H9 (cell line): ENCODE data around the gene AURKA. TPM values are rescaled to one million over a fixed set of nuclear protein-coding genes. Genes with fewer than 3 reads are reported as not detected.

Experiments
- DNase-seq: peaks from one replicate; pipeline ENCODE4 v3.0.0-alpha.2; 2017
- H2AFZ ChIP-seq: one replicate; pipeline ENCODE4 v1.6.1; 2013; ENCODE audit warnings: mild to moderate bottlenecking, low read length, control low read depth, moderate library complexity
- H2AK5ac ChIP-seq: 2 replicates; pipeline ENCODE4 v1.6.1; 2013; ENCODE audit warnings: low read length, control low read depth, mixed read lengths; ENCODE audit not compliant: insufficient read length
- H2BK120ac ChIP-seq: one replicate; pipeline ENCODE4 v1.6.1; 2013; ENCODE audit warnings: low read depth, mild to moderate bottlenecking, low read length, control low read depth, inconsistent platforms; ENCODE audit not compliant: poor library complexity, severe bottlenecking
- H2BK12ac ChIP-seq: 2 replicates; pipeline ENCODE4 v1.6.1; 2013; ENCODE audit warnings: low read length, control low read depth, mixed read lengths, low read depth; ENCODE audit not compliant: insufficient read length
- H2BK15ac ChIP-seq: 2 replicates; pipeline ENCODE4 v1.6.1; 2013; ENCODE audit warnings: low read depth, low read length, control low read depth
- H2BK20ac ChIP-seq: one replicate; pipeline ENCODE4 v1.6.1; 2013; ENCODE audit warnings: low read depth, mild to moderate bottlenecking, low read length, control low read depth, inconsistent platforms; ENCODE audit not compliant: poor library complexity, severe bottlenecking
- H2BK5ac ChIP-seq: 2 replicates; pipeline ENCODE4 v1.6.1; 2013; ENCODE audit warnings: low read length, control low read depth, mixed read lengths; ENCODE audit not compliant: insufficient read length
- H3K14ac ChIP-seq: 2 replicates; pipeline ENCODE4 v1.6.1; 2013; ENCODE audit warnings: low read length, control low read depth; ENCODE audit not compliant: insufficient read depth
- H3K18ac ChIP-seq: 2 replicates; pipeline ENCODE4 v1.6.1; 2013; ENCODE audit warnings: low read depth, mild to moderate bottlenecking, mixed read lengths, low read length, control low read depth; ENCODE audit not compliant: insufficient read length
- H3K23ac ChIP-seq: 2 replicates; pipeline ENCODE4 v1.6.1; 2013; ENCODE audit warnings: low read length, control low read depth, mixed read lengths, low read depth; ENCODE audit not compliant: insufficient read length
- H3K23me2 ChIP-seq: 2 replicates; pipeline ENCODE4 v1.6.1; 2013; ENCODE audit warnings: low read depth, mild to moderate bottlenecking, mixed read lengths, low read length, control low read depth; ENCODE audit not compliant: insufficient read length, poor library complexity, severe bottlenecking
- H3K27ac ChIP-seq: 2 replicates; pipeline ENCODE4 v1.5.1; 2013; ENCODE audit warnings: low read length, control low read depth, mixed read lengths, low read depth; ENCODE audit not compliant: insufficient read length
- H3K27me3 ChIP-seq: 2 replicates; pipeline ENCODE4 v1.6.1; 2013; ENCODE audit warnings: low read length, control low read depth, inconsistent platforms; ENCODE audit not compliant: insufficient read depth
- H3K4ac ChIP-seq: 2 replicates; pipeline ENCODE4 v1.6.1; 2013; ENCODE audit warnings: low read depth, mild to moderate bottlenecking, control low read depth, inconsistent platforms, low read length, moderate library complexity
- H3K4me1 ChIP-seq: 2 replicates; pipeline ENCODE4 v1.6.1; 2013; ENCODE audit warnings: low read length, control low read depth, inconsistent platforms; ENCODE audit not compliant: insufficient read depth
- H3K4me2 ChIP-seq: 2 replicates; pipeline ENCODE4 v1.6.1; 2013; ENCODE audit warnings: low read length, control low read depth, mixed read lengths; ENCODE audit not compliant: insufficient read length, insufficient read depth
- H3K56ac ChIP-seq: 2 replicates; pipeline ENCODE4 v1.6.1; 2013; ENCODE audit warnings: low read depth, mild to moderate bottlenecking, mixed read lengths, low read length, control low read depth; ENCODE audit not compliant: insufficient read length
- H3K79me1 ChIP-seq: 2 replicates; pipeline ENCODE4 v1.6.1; 2013; ENCODE audit warnings: low read depth, mild to moderate bottlenecking, moderate library complexity, low read length, control low read depth, inconsistent platforms; ENCODE audit not compliant: insufficient read depth, poor library complexity, severe bottlenecking
- H3K79me2 ChIP-seq: 2 replicates; pipeline ENCODE4 v1.6.1; 2013; ENCODE audit warnings: low read length, control low read depth, inconsistent platforms; ENCODE audit not compliant: insufficient read depth
- H3K9ac ChIP-seq: 2 replicates; pipeline ENCODE4 v1.6.1; 2013; ENCODE audit warnings: low read length, control low read depth, mixed read lengths; ENCODE audit not compliant: insufficient read length; ENCODE audit errors: extremely low read depth
- H3K9me3 ChIP-seq: one replicate; pipeline ENCODE4 v1.6.1; 2013; ENCODE audit warnings: low read depth, low read length, inconsistent platforms; ENCODE audit not compliant: control insufficient read depth
- H3T11ph ChIP-seq: one replicate; pipeline ENCODE4 v1.6.1; 2013; ENCODE audit warnings: mild to moderate bottlenecking, low read length, control low read depth, inconsistent platforms
- H4K20me1 ChIP-seq: one replicate; pipeline ENCODE4 v1.6.1; 2013; ENCODE audit not compliant: control insufficient read depth, insufficient read length, insufficient read depth
- H4K5ac ChIP-seq: 2 replicates; pipeline ENCODE4 v1.6.1; 2013; ENCODE audit warnings: low read depth, mild to moderate bottlenecking, mixed read lengths, low read length, control low read depth; ENCODE audit not compliant: insufficient read length
- H4K8ac ChIP-seq: replicated peaks from 2 replicates; pipeline ENCODE4 v1.6.1; 2013; ENCODE audit warnings: low read length, control low read depth, mixed read lengths, low read depth; ENCODE audit not compliant: insufficient read length
- H4K91ac ChIP-seq: 2 replicates; pipeline ENCODE4 v1.6.1; 2013; ENCODE audit warnings: low read depth, mild to moderate bottlenecking, moderate library complexity, mixed read lengths, low read length, control low read depth; ENCODE audit not compliant: insufficient read length
- H3K27ac Mint-ChIP-seq, 3 experiments: 2 replicates in 2 of 3; 3 replicates in 1 of 3; pipeline ENCODE4 v1.8.0; 2020 to 2021; ENCODE audit warnings: mixed read lengths in 3 of 3, mild to moderate bottlenecking in 1 of 3, moderate library complexity in 1 of 3
- H3K27me3 Mint-ChIP-seq: 2 replicates; pipeline ENCODE4 v1.8.0; 2021; ENCODE audit warnings: low read depth, mild to moderate bottlenecking, moderate library complexity, mixed read lengths
- H3K36me3 Mint-ChIP-seq, 3 experiments: 2 replicates in 2 of 3; 3 replicates in 1 of 3; pipeline ENCODE4 v1.8.0; 2020 to 2021; ENCODE audit warnings: low read depth in 3 of 3, mixed read lengths in 3 of 3; ENCODE audit not compliant: insufficient read depth in 1 of 3
- H3K4me1 Mint-ChIP-seq, 2 experiments: 2 replicates each; pipeline ENCODE4 v1.8.0; 2020; ENCODE audit warnings: mixed read lengths in 2 of 2
- H3K4me3 Mint-ChIP-seq, 2 experiments: 2 replicates in 1 of 2; 3 replicates in 1 of 2; pipeline ENCODE4 v1.8.0; 2020 to 2021; ENCODE audit warnings: mild to moderate bottlenecking in 2 of 2, mixed read lengths in 2 of 2, moderate library complexity in 1 of 2
- H3K9me3 Mint-ChIP-seq, 2 experiments: 2 replicates in 1 of 2; 3 replicates in 1 of 2; pipeline ENCODE4 v1.8.0; 2020; ENCODE audit warnings: mild to moderate bottlenecking in 2 of 2, mixed read lengths in 2 of 2, moderate library complexity in 1 of 2
- WGBS: extraction: QIAGEN DNeasy Blood & Tissue Kit; methylation state at CpG from one replicate; pipeline ENCODE4 v1.1.7; 2013; ENCODE audit warnings: missing lambda C conversion rate, low lambda C conversion rate, mixed read lengths; ENCODE audit not compliant: insufficient read length; ENCODE audit errors: extremely low coverage; 5-methylcytosine and 5-hydroxymethylcytosine counted together
- total RNA-seq: library from RNA; stranded (reverse); gene quantifications from 2 replicates; pipeline ENCODE4 v1.2.1, GENCODE V29; 2021
- TF ChIP-seq, protein P1 (sequence below): fragments of 200-600 bp; sonication (generic); conservative IDR thresholded peaks from 3 replicates; pipeline ENCODE4 v1.8.0; 2021; ENCODE audit warnings: antibody characterized with exemption, mild to moderate bottlenecking

AURKA gene
- total RNA-seq, 1 experiment from 2014 or later, result 86.8 TPM

DNA sequence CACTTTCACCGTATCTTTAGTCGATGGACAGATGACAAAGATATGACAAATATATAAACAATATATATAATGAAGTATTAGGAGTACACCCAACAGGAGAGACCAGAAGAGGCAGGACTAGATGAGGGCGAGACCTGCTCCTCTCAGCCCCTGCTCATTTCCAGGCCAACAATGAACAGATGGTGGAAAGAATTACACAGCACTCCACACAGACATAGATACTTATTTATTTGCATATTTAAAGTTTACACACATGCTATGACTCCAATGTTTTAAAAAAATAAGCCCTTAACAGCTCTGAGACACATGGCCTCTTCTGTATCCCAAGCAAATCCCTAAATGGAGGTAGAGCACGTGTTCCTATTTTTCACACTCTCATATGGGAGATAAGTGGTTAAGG lies 22.8 kb downstream of the AURKA start:
- DNase-seq, result no peak
- peaks cover 1% of the 10 kb centered on the region; the same call in 1 of the 2 replicates for H3K79me2 ChIP-seq
- no peak overlapping the region for H2BK12ac ChIP-seq
- no peaks in the 10 kb centered on the region for H3K79me1 ChIP-seq
- H2BK120ac ChIP-seq, result no peak overlapping the region
- H3K23me2 ChIP-seq, result no peaks in the 10 kb centered on the region
- no peak overlapping the region for H2BK5ac ChIP-seq
- no peak overlapping the region for H3K4me3 Mint-ChIP-seq
- H3T11ph ChIP-seq, result no peak overlapping the region
- no peaks in the 10 kb centered on the region for H3K4me1 Mint-ChIP-seq
- no peak overlapping the region for H2AFZ ChIP-seq
- no peaks in the 10 kb centered on the region for H4K20me1 ChIP-seq
- H3K27me3 ChIP-seq, result no peaks in the 10 kb centered on the region
- TF ChIP-seq, protein P1, sequence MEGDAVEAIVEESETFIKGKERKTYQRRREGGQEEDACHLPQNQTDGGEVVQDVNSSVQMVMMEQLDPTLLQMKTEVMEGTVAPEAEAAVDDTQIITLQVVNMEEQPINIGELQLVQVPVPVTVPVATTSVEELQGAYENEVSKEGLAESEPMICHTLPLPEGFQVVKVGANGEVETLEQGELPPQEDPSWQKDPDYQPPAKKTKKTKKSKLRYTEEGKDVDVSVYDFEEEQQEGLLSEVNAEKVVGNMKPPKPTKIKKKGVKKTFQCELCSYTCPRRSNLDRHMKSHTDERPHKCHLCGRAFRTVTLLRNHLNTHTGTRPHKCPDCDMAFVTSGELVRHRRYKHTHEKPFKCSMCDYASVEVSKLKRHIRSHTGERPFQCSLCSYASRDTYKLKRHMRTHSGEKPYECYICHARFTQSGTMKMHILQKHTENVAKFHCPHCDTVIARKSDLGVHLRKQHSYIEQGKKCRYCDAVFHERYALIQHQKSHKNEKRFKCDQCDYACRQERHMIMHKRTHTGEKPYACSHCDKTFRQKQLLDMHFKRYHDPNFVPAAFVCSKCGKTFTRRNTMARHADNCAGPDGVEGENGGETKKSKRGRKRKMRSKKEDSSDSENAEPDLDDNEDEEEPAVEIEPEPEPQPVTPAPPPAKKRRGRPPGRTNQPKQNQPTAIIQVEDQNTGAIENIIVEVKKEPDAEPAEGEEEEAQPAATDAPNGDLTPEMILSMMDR, result no peak
- no peak overlapping the region for H3K23ac ChIP-seq
- H3K56ac ChIP-seq, result no peak overlapping the region
- no peak overlapping the region for H4K8ac ChIP-seq
- no peak overlapping the region for H3K27ac Mint-ChIP-seq
- H2BK20ac ChIP-seq, result no peak overlapping the region
- no peak overlapping the region for H2AK5ac ChIP-seq
- no peak overlapping the region for H3K27ac ChIP-seq
- H3K18ac ChIP-seq, result no peak overlapping the region
- H3K9me3 Mint-ChIP-seq, result no peaks in the 10 kb centered on the region
- no peak overlapping the region for H3K4ac ChIP-seq
- H3K9me3 ChIP-seq, result no peaks in the 10 kb centered on the region
- H4K91ac ChIP-seq, result no peak overlapping the region
- H2BK15ac ChIP-seq, result no peak overlapping the region
- H3K4me2 ChIP-seq, result no peak overlapping the region
- no CpG with 5 or more reads among the region's 4 CpGs for WGBS
- H4K5ac ChIP-seq, result no peak overlapping the region
- no peaks in the 10 kb centered on the region for H3K27me3 Mint-ChIP-seq
- peaks cover 22 to 74% (median 42%) of the 10 kb centered on the region in 3 experiments for H3K36me3 Mint-ChIP-seq
- no peak overlapping the region for H3K14ac ChIP-seq
- H3K9ac ChIP-seq, result no peak overlapping the region
- H3K4me1 ChIP-seq, result no peaks in the 10 kb centered on the region
